SK-N-MC (cell line): Measurements from ENCODE around the gene TFEB.

Experiments
- EZH2 ChIP-seq: fragments of 200-600 bp; sonication (generic); IDR thresholded peaks from one replicate; pipeline ENCODE4 v1.6.1; 2017; ENCODE audit warnings: antibody characterized with exemption
- POLR2AphosphoS5 ChIP-seq: IDR thresholded peaks from 2 replicates; pipeline ENCODE4 v1.6.1; 2012; ENCODE audit warnings: mild to moderate bottlenecking, low read depth, low read length, borderline replicate concordance

GRCh38 chr6:41684311-41685180 lies 50.9 kb downstream of the TFEB start:
- no peak for TF ChIP-seq EZH2
- no peak for TF ChIP-seq POLR2AphosphoS5
